Smooth muscle cell (in vitro differentiated cells): ENCODE results near the gene HEMGN. TPM values are rescaled to one million over a fixed set of nuclear protein-coding genes. Genes with fewer than 3 reads are reported as not detected.

ENCODE experiments used
- DNase-seq: peaks from one replicate; lab custom pipeline; 2025; ENCODE audit not compliant: unreplicated experiment; lab: John Stamatoyannopoulos, UW
- H2AFZ ChIP-seq: fragments of 200-600 bp; sonication (generic); 2 replicates; pipeline ENCODE4 v1.6.0; 2016; ENCODE audit warnings: antibody characterized with exemption, low read depth, mild to moderate bottlenecking
- H3F3A ChIP-seq: fragments of 200-600 bp; sonication (generic); 2 replicates; pipeline ENCODE4 v1.6.0; 2017; ENCODE audit warnings: antibody characterized with exemption, low read depth
- H3K27ac ChIP-seq: fragments of 200-600 bp; sonication (generic); 2 replicates; pipeline ENCODE4 v1.5.1; 2016; ENCODE audit warnings: low read depth, mild to moderate bottlenecking
- H3K27me3 ChIP-seq: fragments of 200-600 bp; sonication (generic); 2 replicates; pipeline ENCODE4 v1.6.1; 2016; ENCODE audit warnings: low read depth, mild to moderate bottlenecking
- H3K36me3 ChIP-seq: fragments of 200-600 bp; sonication (generic); 2 replicates; pipeline ENCODE4 v1.5.1; 2016; ENCODE audit warnings: low read depth
- H3K4me1 ChIP-seq: fragments of 200-600 bp; sonication (generic); 2 replicates; pipeline ENCODE4 v1.5.1; 2016; ENCODE audit warnings: low read depth
- H3K4me2 ChIP-seq: fragments of 200-600 bp; sonication (generic); 2 replicates; pipeline ENCODE4 v1.6.0; 2016; ENCODE audit warnings: mild to moderate bottlenecking
- H3K4me3 ChIP-seq: fragments of 200-600 bp; sonication (generic); 2 replicates; pipeline ENCODE4 v1.5.1; 2016; ENCODE audit warnings: mild to moderate bottlenecking
- H3K79me2 ChIP-seq: fragments of 200-600 bp; sonication (generic); 2 replicates; pipeline ENCODE4 v1.6.0; 2016; ENCODE audit warnings: low read depth, mild to moderate bottlenecking
- H3K9ac ChIP-seq: fragments of 200-600 bp; sonication (generic); 2 replicates; pipeline ENCODE4 v1.6.0; 2016; ENCODE audit warnings: low read depth
- H3K9me3 ChIP-seq: fragments of 200-600 bp; sonication (generic); replicated peaks from 2 replicates; pipeline ENCODE4 v1.5.1; 2016; ENCODE audit warnings: low read depth
- H4K20me1 ChIP-seq: fragments of 200-600 bp; sonication (generic); 2 replicates; pipeline ENCODE4 v1.6.0; 2016; ENCODE audit warnings: low read depth
- CTCF ChIP-seq: fragments of 200-600 bp; sonication (generic); IDR thresholded peaks from 2 replicates; pipeline ENCODE4 v1.5.1; 2017; ENCODE audit warnings: borderline replicate concordance, mild to moderate bottlenecking, antibody characterized with exemption; ENCODE audit not compliant: insufficient read depth, poor library complexity, severe bottlenecking
- WGBS: methylation state at CpG from one replicate; pipeline ENCODE4 v1.1.7; 2016; ENCODE audit warnings: low lambda C conversion rate; 5-methylcytosine and 5-hydroxymethylcytosine counted together
- polyA plus RNA-seq: library from polyadenylated mRNA; unstranded; fragments of >200 nt; fragmentation: Nextera tagmentation; extraction: Ambion mirVana; gene quantifications from 2 replicates; pipeline ENCODE4 v1.2.1, GENCODE V29; 2016
- total RNA-seq: library from RNA; depleted of rRNA; stranded (reverse); fragments of >200 nt; gene quantifications from 2 replicates; pipeline ENCODE4 v1.2.3, GENCODE V29; 2014

Gene HEMGN
- total and polyA plus RNA-seq, 2 experiments from 2014 or later, result not detected

GRCh38 chr9:97972753-97973152 is 34.8 kb upstream of the HEMGN start:
- Histone ChIP-seq H3K27ac (no peak overlapping the region), H3K79me2 (no peaks in the 10 kb centered on the region), H3K36me3 (no peaks in the 10 kb centered on the region), H3K27me3 (no peaks in the 10 kb centered on the region), H3K9ac (no peak overlapping the region), H4K20me1 (no peaks in the 10 kb centered on the region), H3F3A (no peaks in the 10 kb centered on the region), H3K4me3 (no peak overlapping the region), H2AFZ (no peak overlapping the region), H3K4me2 (no peak overlapping the region), H3K4me1 (no peaks in the 10 kb centered on the region), H3K9me3 (no peaks in the 10 kb centered on the region)
- TF ChIP-seq CTCF, result no peak
- 91% methylated on average over 4 of the region's 4 CpGs for WGBS
- DNase-seq, result no peak

GRCh38 chr9:97970165-97970564 is 32.2 kb upstream of the HEMGN start:
- Histone ChIP-seq H3K27ac (no peak overlapping the region), H3F3A (no peaks in the 10 kb centered on the region), H3K4me1 (no peaks in the 10 kb centered on the region), H3K79me2 (no peaks in the 10 kb centered on the region), H3K36me3 (no peaks in the 10 kb centered on the region), H3K9me3 (no peaks in the 10 kb centered on the region), H2AFZ (no peak overlapping the region), H3K4me2 (no peak overlapping the region), H3K27me3 (peaks cover 10% of the 10 kb centered on the region), H4K20me1 (no peaks in the 10 kb centered on the region), H3K9ac (no peak overlapping the region), H3K4me3 (no peak overlapping the region)
- no peak for DNase-seq
- no peak for TF ChIP-seq CTCF
- WGBS, result 83% methylated on average over 7 of the region's 7 CpGs

- Histone ChIP-seq H3K4me1 (no peaks in the 10 kb centered on the region), H3K79me2 (no peaks in the 10 kb centered on the region), H4K20me1 (no peaks in the 10 kb centered on the region), H3K36me3 (no peaks in the 10 kb centered on the region), H3K4me3 (no peak overlapping the region), H3K9me3 (no peaks in the 10 kb centered on the region), H3K4me2 (no peak overlapping the region), H3F3A (no peaks in the 10 kb centered on the region), H3K27ac (no peak overlapping the region), H3K9ac (no peak overlapping the region), H2AFZ (no peak overlapping the region), H3K27me3 (peaks cover 17% of the 10 kb centered on the region)
- TF ChIP-seq CTCF, result no peak
- DNase-seq, result no peak
- WGBS, result 82% methylated on average over 2 of the region's 2 CpGs
Observed at GRCh38 chr9:97969014-97969413, 31.0 kb upstream of the HEMGN start.

- Histone ChIP-seq H3F3A (no peaks in the 10 kb centered on the region), H3K9ac (no peak overlapping the region), H2AFZ (no peak overlapping the region), H3K27me3 (peaks cover 27% of the 10 kb centered on the region), H3K79me2 (no peaks in the 10 kb centered on the region), H4K20me1 (no peaks in the 10 kb centered on the region), H3K4me2 (no peak overlapping the region), H3K27ac (no peak overlapping the region), H3K4me3 (no peak overlapping the region), H3K4me1 (no peaks in the 10 kb centered on the region), H3K9me3 (no peaks in the 10 kb centered on the region), H3K36me3 (no peaks in the 10 kb centered on the region)
- TF ChIP-seq CTCF, result no peak
- WGBS, result 26% methylated on average over 1 of the region's 1 CpG
- DNase-seq, result no peak
Observed at GRCh38 chr9:97966493-97966892, 28.5 kb upstream of the HEMGN start.
